GM12878 (cell line): ENCODE results near the gene CTNNBL1. TPM values are rescaled to one million over a fixed set of nuclear protein-coding genes. Genes with fewer than 3 reads are reported as not detected.

Experiments used
- ATAC-seq: fragments of 200-7000 bp; cut with Tn5 transposase; 3 replicates; pipeline ENCODE4 v1.9.1; 2020; ENCODE audit warnings: mild to moderate bottlenecking, moderate library complexity
- BruUV-seq: library from RNA; stranded (reverse); fragments of 400-500 nt; replicated peaks from 2 replicates; lab custom pipeline; 2021; lab: Mats Ljungman, UMichigan
- CTCF ChIA-PET: fragments of 300-600 bp; sonication (Branson Sonifier 250); formaldehyde crosslinking; extraction: SDS; loops from one replicate; lab custom pipeline; 2021; ENCODE audit warnings: inconsistent platforms; lab: Yijun Ruan, JAX
- POLR2A ChIA-PET: fragments of 350-600 bp; formaldehyde crosslinking; extraction: SDS; loops from one replicate; lab custom pipeline; 2021; ENCODE audit warnings: inconsistent platforms; lab: Charles Lee
- RAD21 ChIA-PET: fragments of 300-600 bp; sonication (Branson Sonifier 250); formaldehyde crosslinking; loops from one replicate; lab custom pipeline; 2023; ENCODE audit warnings: antibody characterized with exemption; ENCODE audit not compliant: unreplicated experiment; lab: Charles Lee
- SMC1A ChIA-PET: fragments of 300-600 bp; sonication (Branson Sonifier 250); formaldehyde crosslinking; loops from one replicate; lab custom pipeline; 2023; ENCODE audit not compliant: unreplicated experiment, uncharacterized antibody; lab: Charles Lee
- DNase-seq: peaks from one replicate; pipeline ENCODE4 v3.0.0-alpha.2; 2011; ENCODE audit warnings: low read depth, low spot score
- FAIRE-seq: peaks from 3 replicates; lab custom pipeline; 2011; peaks lifted over from hg19 to GRCh38; lab: Jason Lieb, UNC
- H2AFZ ChIP-seq: 2 replicates; pipeline ENCODE4 v1.6.0; 2011; ENCODE audit warnings: low read depth, low read length, control low read depth; ENCODE audit not compliant: control insufficient read depth
- H3K27ac ChIP-seq: 2 replicates; pipeline ENCODE4 v1.5.1; 2011; ENCODE audit warnings: control low read depth; ENCODE audit not compliant: control insufficient read depth, insufficient read depth
- H3K27me3 ChIP-seq, 2 experiments: replicated peaks in 1 of 2; 2 replicates each; pipeline versions ENCODE4 v1.6.0 to v1.6.1; 2011; ENCODE audit warnings: low read length in 1 of 2; ENCODE audit not compliant: control insufficient read depth in 2 of 2, insufficient read depth in 2 of 2
- H3K36me3 ChIP-seq, 2 experiments: 2 replicates each; pipeline ENCODE4 v1.5.1; 2011; ENCODE audit warnings: low read length in 1 of 2; ENCODE audit not compliant: control insufficient read depth in 2 of 2, insufficient read depth in 2 of 2
- H3K4me1 ChIP-seq: 2 replicates; pipeline ENCODE4 v1.6.1; 2011; ENCODE audit warnings: mild to moderate bottlenecking, low read length, moderate library complexity, mixed read lengths; ENCODE audit not compliant: control insufficient read depth, insufficient read depth
- H3K4me2 ChIP-seq: 2 replicates; pipeline ENCODE4 v1.6.0; 2011; ENCODE audit warnings: control low read depth; ENCODE audit not compliant: control insufficient read depth, insufficient read depth
- H3K4me3 ChIP-seq: fragments of 200-600 bp; sonication (generic); 2 replicates; pipeline ENCODE4 v1.5.1; 2016
- H3K79me2 ChIP-seq: 2 replicates; pipeline ENCODE4 v1.6.0; 2011; ENCODE audit warnings: low read length; ENCODE audit not compliant: control insufficient read depth, insufficient read depth
- H3K9ac ChIP-seq: 2 replicates; pipeline ENCODE4 v1.8.0; 2011; ENCODE audit warnings: low read length, control low read depth, mixed read lengths; ENCODE audit not compliant: control insufficient read depth, insufficient read depth
- H3K9me3 ChIP-seq: replicated peaks from 3 replicates; pipeline ENCODE4 v1.5.1; 2011; ENCODE audit warnings: mild to moderate bottlenecking, low read length; ENCODE audit not compliant: control insufficient read depth, insufficient read depth
- H4K20me1 ChIP-seq: 2 replicates; pipeline ENCODE4 v1.6.0; 2011; ENCODE audit not compliant: control insufficient read depth, insufficient read depth
- ASH2L ChIP-seq: fragments of 300-600, 200-600 bp; sonication (generic); IDR thresholded peaks from 2 replicates; pipeline ENCODE4 v1.6.1; 2017; ENCODE audit warnings: low read depth, mild to moderate bottlenecking, borderline replicate concordance
- BACH1 ChIP-seq: fragments of 450-650 bp; IDR thresholded peaks from 2 replicates; pipeline ENCODE4 v1.6.1; 2017; ENCODE audit warnings: mild to moderate bottlenecking, borderline replicate concordance
- CREB1 ChIP-seq: IDR thresholded peaks from 2 replicates; pipeline ENCODE4 v1.6.1; 2012; ENCODE audit warnings: low read depth, mild to moderate bottlenecking, inconsistent platforms
- FOXK2 ChIP-seq: fragments of 450-650 bp; IDR thresholded peaks from 2 replicates; pipeline ENCODE4 v1.6.1; 2017; ENCODE audit warnings: mild to moderate bottlenecking, moderate library complexity
- GATAD2B ChIP-seq: fragments of 450-650 bp; conservative IDR thresholded peaks from 2 replicates; pipeline ENCODE4 v1.6.1; 2017; ENCODE audit warnings: low read depth, mild to moderate bottlenecking, moderate library complexity
- HDAC6 ChIP-seq: fragments of 200-600 bp; sonication (generic); IDR thresholded peaks from one replicate; pipeline ENCODE4 v1.8.0; 2017; ENCODE audit warnings: antibody characterized with exemption; ENCODE audit not compliant: unreplicated experiment
- NFIC ChIP-seq: IDR thresholded peaks from 2 replicates; pipeline ENCODE4 v1.6.1; 2012; ENCODE audit warnings: low read depth, mild to moderate bottlenecking, inconsistent platforms, low read length, moderate library complexity
- PML ChIP-seq: IDR thresholded peaks from 2 replicates; pipeline ENCODE4 v1.6.1; 2012; ENCODE audit warnings: low read length, inconsistent platforms
- SMC3 ChIP-seq: IDR thresholded peaks from 2 replicates; pipeline ENCODE4 v1.6.1; 2011; ENCODE audit warnings: low read length, improper control_type of control experiment, borderline replicate concordance
- SPI1 ChIP-seq: IDR thresholded peaks from 2 replicates; pipeline ENCODE4 v1.6.1; 2011; ENCODE audit warnings: low read depth, mild to moderate bottlenecking, low read length, moderate library complexity, borderline replicate concordance; ENCODE audit not compliant: insufficient read depth
- STAT3 ChIP-seq: IDR thresholded peaks from 2 replicates; pipeline ENCODE4 v1.6.1; 2011; ENCODE audit warnings: low read depth, low read length, improper control_type of control experiment
- WGBS: methylation state at CpG from one replicate; pipeline ENCODE4 v1.1.6; 2016; ENCODE audit warnings: low lambda C conversion rate; ENCODE audit not compliant: insufficient replicate concordance, insufficient coverage; ENCODE audit errors: missing lambda C conversion rate; 5-methylcytosine and 5-hydroxymethylcytosine counted together
- in situ Hi-C: fragments of 300-500 bp; cut with MboI; formaldehyde crosslinking; loops from 9 replicates; pipeline ENCODE4 v1.14.3; 2018; ENCODE audit warnings: mixed read lengths
- intact Hi-C: fragments of 100-400 bp; cut with micrococcal nuclease; formaldehyde crosslinking; loops from one replicate; pipeline ENCODE4 v1.14.2; 2022; ENCODE audit not compliant: unreplicated experiment
- polyA plus RNA-seq, 11 experiments: library from polyadenylated mRNA; depleted of rRNA in 4 of 11; unstranded in 6 of 11; stranded (reverse) in 5 of 11; fragments of >200 nt; fragmentation: Nextera tagmentation in 4 of 11; fragmentation: Illumina TruSeq in 1 of 11; extraction: Ambion mirVana in 4 of 11; extraction: Trizol in 1 of 11; gene quantifications; 1 replicate in 1 of 11; 2 replicates in 10 of 11; pipeline versions ENCODE4 v1.2.1 to v1.2.3, GENCODE V29; 2011 to 2016; ENCODE audit warnings: inconsistent platforms in 2 of 11, missing spikeins in 2 of 11, low read depth in 1 of 11
- total RNA-seq, 4 experiments: library from RNA; depleted of rRNA in 3 of 4; stranded (reverse); fragments of >200 nt in 3 of 4; fragmentation: Illumina TruSeq in 1 of 4; extraction: Trizol in 1 of 4; gene quantifications; 2 replicates each; pipeline versions ENCODE4 v1.2.1 to v1.2.3, GENCODE V29; 2013 to 2021
- TF ChIP-seq, protein P1 (sequence below): IDR thresholded peaks from 2 replicates; pipeline ENCODE4 v1.6.1; 2012; ENCODE audit warnings: low read depth, low read length, improper control_type of control experiment

Gene CTNNBL1
- total and polyA plus RNA-seq, 10 of the 15 experiments (the other 5 are each of a cell fraction or from before 2014, with no cell fraction given) = 43.1 to 102 (median 67.8) TPM

GRCh38 chr20:37668166-37668565 is 25.7 kb upstream of the CTNNBL1 start:
- SMC1A ChIA-PET = no interaction called here
- WGBS = 74% methylated on average over 9 of the region's 9 CpGs
- POLR2A ChIA-PET = no interaction called here
- CTCF ChIA-PET = no interaction called here
- Histone ChIP-seq H3K27ac (no peak overlapping the region), H3K79me2 (no peaks in the 10 kb centered on the region), H4K20me1 (no peaks in the 10 kb centered on the region), H3K27me3 (peaks cover 0 to 3% of the 10 kb centered on the region in 2 experiments; a peak in 1 of 4 replicates), H3K4me2 (no peak overlapping the region), H3K9me3 (no peaks in the 10 kb centered on the region; the same call in 2 of the 3 replicates), H3K4me1 (no peaks in the 10 kb centered on the region), H3K36me3 (no peaks in the 10 kb centered on the region), H2AFZ (no peak overlapping the region), H3K4me3 (no peak overlapping the region), H3K9ac (no peak overlapping the region)
- no peak for DNase-seq
- intact Hi-C loops = no loop called here
- no peak for FAIRE-seq
- BruUV-seq = no TSS peak
- TF ChIP-seq, protein P1, sequence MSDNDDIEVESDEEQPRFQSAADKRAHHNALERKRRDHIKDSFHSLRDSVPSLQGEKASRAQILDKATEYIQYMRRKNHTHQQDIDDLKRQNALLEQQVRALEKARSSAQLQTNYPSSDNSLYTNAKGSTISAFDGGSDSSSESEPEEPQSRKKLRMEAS = no peak
- TF ChIP-seq PML (no peak), GATAD2B (no peak), BACH1 (no peak), CREB1 (no peak), SMC3 (no peak)
- RAD21 ChIA-PET = no interaction called here
- in situ Hi-C loops = no loop called here
- ATAC-seq = no peak

DNA sequence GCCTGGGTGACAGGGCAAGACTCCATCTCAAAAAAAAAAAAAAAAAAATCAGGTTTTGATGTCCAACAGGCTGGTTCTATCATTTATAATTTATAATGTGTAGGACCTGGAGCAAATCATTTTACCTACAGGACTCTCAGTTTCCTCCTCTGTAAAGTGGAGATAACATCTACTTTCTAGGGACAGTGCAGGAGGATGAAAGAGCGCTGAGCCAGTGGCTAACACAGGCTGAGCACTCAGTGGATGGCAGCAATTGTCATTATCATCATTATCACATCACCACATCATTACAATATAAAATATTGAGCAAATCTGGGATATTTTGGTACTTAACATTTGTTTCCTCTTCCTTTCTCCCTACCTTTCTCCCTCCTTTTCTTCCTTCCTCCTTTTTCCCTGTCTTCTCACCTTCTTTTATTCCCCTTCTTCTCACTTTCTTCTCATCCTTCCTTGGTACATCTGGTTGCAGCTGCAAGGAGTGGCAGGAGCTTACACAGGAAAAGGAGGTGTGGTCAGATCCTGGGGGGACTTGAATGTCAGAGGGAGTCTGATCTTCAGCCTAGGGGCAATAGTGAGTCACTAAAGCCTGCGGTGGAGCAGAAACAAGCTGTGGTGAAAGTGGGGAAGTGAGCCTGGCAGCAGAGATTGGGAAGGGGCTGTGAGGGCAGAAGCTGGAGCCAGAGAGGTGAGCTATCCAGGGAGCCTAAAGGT is 24.6 kb upstream of the CTNNBL1 start:
- intact Hi-C loops = no loop called here
- H4K20me1 ChIP-seq = no peaks in the 10 kb centered on the region
- no peak overlapping the region for H3K4me3 ChIP-seq
- H3K79me2 ChIP-seq = no peaks in the 10 kb centered on the region
- in situ Hi-C loops = no loop called here
- ATAC-seq = no peak
- CTCF ChIA-PET = no interaction called here
- H3K27ac ChIP-seq = no peak overlapping the region
- H3K36me3 ChIP-seq = no peaks in the 10 kb centered on the region
- no peak overlapping the region for H3K9ac ChIP-seq
- WGBS = 56% methylated on average over 2 of the region's 2 CpGs
- TF ChIP-seq NFIC = no peak
- TF ChIP-seq ASH2L = no peak
- TF ChIP-seq FOXK2 = no peak
- no peak for TF ChIP-seq STAT3
- peak; percentile 22; the same call in 1 of the 2 replicates for TF ChIP-seq SPI1
- no peak for TF ChIP-seq HDAC6
- TF ChIP-seq, all 136 proteins: peak for 1
- no peak for DNase-seq
- Histone ChIP-seq H3K27me3 (peaks cover 0 to 3% of the 10 kb centered on the region in 2 experiments; a peak in 1 of 4 replicates), H3K4me1 (no peaks in the 10 kb centered on the region), H3K4me2 (no peak overlapping the region), H2AFZ (no peak overlapping the region), H3K9me3 (no peaks in the 10 kb centered on the region; the same call in 2 of the 3 replicates)
- no peak for FAIRE-seq
- RAD21 ChIA-PET = no interaction called here
- POLR2A ChIA-PET = no interaction called here
- no TSS peak for BruUV-seq
- SMC1A ChIA-PET = no interaction called here
